Measurements from ENCODE around the gene ZAP70.
A peak's percentile ranks its signal among the peaks of the same experiment; 100 is the strongest.

The ZAP70 gene

GRCh38 chr2:97718942-97719341, 5.6 kb downstream of the ZAP70 start:
- TF ChIP-seq, protein P1, sequence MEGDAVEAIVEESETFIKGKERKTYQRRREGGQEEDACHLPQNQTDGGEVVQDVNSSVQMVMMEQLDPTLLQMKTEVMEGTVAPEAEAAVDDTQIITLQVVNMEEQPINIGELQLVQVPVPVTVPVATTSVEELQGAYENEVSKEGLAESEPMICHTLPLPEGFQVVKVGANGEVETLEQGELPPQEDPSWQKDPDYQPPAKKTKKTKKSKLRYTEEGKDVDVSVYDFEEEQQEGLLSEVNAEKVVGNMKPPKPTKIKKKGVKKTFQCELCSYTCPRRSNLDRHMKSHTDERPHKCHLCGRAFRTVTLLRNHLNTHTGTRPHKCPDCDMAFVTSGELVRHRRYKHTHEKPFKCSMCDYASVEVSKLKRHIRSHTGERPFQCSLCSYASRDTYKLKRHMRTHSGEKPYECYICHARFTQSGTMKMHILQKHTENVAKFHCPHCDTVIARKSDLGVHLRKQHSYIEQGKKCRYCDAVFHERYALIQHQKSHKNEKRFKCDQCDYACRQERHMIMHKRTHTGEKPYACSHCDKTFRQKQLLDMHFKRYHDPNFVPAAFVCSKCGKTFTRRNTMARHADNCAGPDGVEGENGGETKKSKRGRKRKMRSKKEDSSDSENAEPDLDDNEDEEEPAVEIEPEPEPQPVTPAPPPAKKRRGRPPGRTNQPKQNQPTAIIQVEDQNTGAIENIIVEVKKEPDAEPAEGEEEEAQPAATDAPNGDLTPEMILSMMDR (conservative IDR thresholded peaks at IDR 0.05; ENCODE audit: low read length): no peak
- peak overlapping the region; percentile 92 for H3K4me2 ChIP-seq (ENCODE audit: low read depth, low read length, poor library complexity, severe bottlenecking)
- peak overlapping the region; percentile 95 for H3K4me3 ChIP-seq (ENCODE audit: low read length, poor library complexity, severe bottlenecking)

DNA sequence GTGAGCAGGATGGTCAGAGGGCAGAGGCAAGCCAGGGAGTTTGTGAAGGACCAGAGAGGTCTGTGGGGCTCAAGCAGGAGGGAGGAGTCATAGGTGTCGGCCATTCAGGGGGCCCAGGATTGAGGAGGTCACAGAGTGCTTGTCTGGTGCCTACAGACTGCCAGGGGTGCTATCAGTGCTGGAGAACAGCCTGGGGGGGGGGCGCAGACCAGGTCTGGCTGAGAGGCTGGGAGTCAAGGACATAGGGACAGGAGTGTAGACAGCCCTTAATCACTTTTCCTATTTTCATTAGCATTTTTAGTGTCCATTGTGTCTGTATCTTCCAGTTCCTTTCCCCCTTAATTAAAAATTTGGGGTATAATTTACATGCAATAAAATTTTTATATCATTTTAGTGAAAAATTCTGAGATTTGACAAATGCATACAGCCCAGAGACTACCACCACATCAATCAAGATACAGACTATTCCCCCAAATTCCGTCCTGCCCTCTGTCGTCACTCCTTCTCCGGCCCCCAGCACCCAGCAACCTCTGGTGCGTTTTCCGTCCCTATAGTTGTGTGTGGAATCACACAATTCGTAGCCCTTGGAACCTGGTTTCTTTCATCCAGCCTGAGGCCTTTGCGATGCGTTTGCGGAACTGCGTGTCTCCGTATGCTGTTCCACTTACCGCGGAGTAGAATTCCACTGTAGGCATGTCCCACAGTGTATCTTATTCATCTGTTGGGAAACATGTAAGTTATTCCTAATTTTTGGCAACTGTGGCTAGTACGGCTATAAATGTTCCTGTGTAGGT, 6.2 kb downstream of the ZAP70 start:
- Histone ChIP-seq H3K4me1 (ENCODE audit: insufficient read depth, low read length, poor library complexity, severe bottlenecking) (peaks cover 74% of the 10 kb centered on the region), H3K4me3 (ENCODE audit: low read length, poor library complexity, severe bottlenecking) (peak overlapping the region; percentile 95), H3K4me2 (ENCODE audit: low read depth, low read length, poor library complexity, severe bottlenecking) (peak overlapping the region; percentile 92), H3K9me2 (replicated peaks; ENCODE audit: low read depth, low read length) (no peaks in the 10 kb centered on the region), H2AFZ (ENCODE audit: low read length) (no peak overlapping the region), H3K9ac (ENCODE audit: low read depth, low read length, poor library complexity, severe bottlenecking) (peak overlapping the region; percentile 99), H3K9me3 (ENCODE audit: insufficient read depth, low read depth, low read length) (no peaks in the 10 kb centered on the region), H3K36me3 (ENCODE audit: insufficient read depth, low read length) (peaks cover 32% of the 10 kb centered on the region), H3K79me2 (ENCODE audit: insufficient read depth, low read length) (peaks cover 97% of the 10 kb centered on the region), H4K20me1 (ENCODE audit: insufficient read depth, low read length, poor library complexity, severe bottlenecking) (peaks cover 52% of the 10 kb centered on the region), H3F3A (ENCODE audit: low read depth) (peaks cover 9% of the 10 kb centered on the region; the same call in 1 of the 2 replicates), H3K27me3 (ENCODE audit: insufficient read depth, low read length, poor library complexity, severe bottlenecking) (no peaks in the 10 kb centered on the region)
- TF ChIP-seq, protein P1 (conservative IDR thresholded peaks at IDR 0.05; ENCODE audit: low read length): no peak
- TF ChIP-seq EZH2phosphoT487 (IDR thresholded peaks at IDR 0.05; ENCODE audit: borderline replicate concordance): no peak

More at GRCh38 chr2:97718942-97719341, 5.6 kb downstream of the ZAP70 start:
- Histone ChIP-seq H3K4me1 (ENCODE audit: insufficient read depth, low read length, poor library complexity, severe bottlenecking) (peaks cover 74% of the 10 kb centered on the region), H3F3A (ENCODE audit: low read depth) (peaks cover 9% of the 10 kb centered on the region; the same call in 1 of the 2 replicates), H3K27me3 (ENCODE audit: insufficient read depth, low read length, poor library complexity, severe bottlenecking) (peaks cover 2% of the 10 kb centered on the region), H2AFZ (ENCODE audit: low read length) (no peak overlapping the region), H4K20me1 (ENCODE audit: insufficient read depth, low read length, poor library complexity, severe bottlenecking) (peaks cover 46% of the 10 kb centered on the region), H3K9me3 (ENCODE audit: insufficient read depth, low read depth, low read length) (no peaks in the 10 kb centered on the region), H3K9ac (ENCODE audit: low read depth, low read length, poor library complexity, severe bottlenecking) (peak overlapping the region; percentile 99), H3K79me2 (ENCODE audit: insufficient read depth, low read length) (peaks cover 97% of the 10 kb centered on the region), H3K9me2 (replicated peaks; ENCODE audit: low read depth, low read length) (no peaks in the 10 kb centered on the region), H3K36me3 (ENCODE audit: insufficient read depth, low read length) (peaks cover 26% of the 10 kb centered on the region)

- peaks cover 97% of the 10 kb centered on the region for H3K79me2 ChIP-seq (ENCODE audit: insufficient read depth, low read length)
- H2AFZ ChIP-seq (ENCODE audit: low read length): no peak overlapping the region
- peaks cover 62% of the 10 kb centered on the region for H3K4me1 ChIP-seq (ENCODE audit: insufficient read depth, low read length, poor library complexity, severe bottlenecking)
- no peaks in the 10 kb centered on the region for H3K27me3 ChIP-seq (ENCODE audit: insufficient read depth, low read length, poor library complexity, severe bottlenecking)
- no peak overlapping the region for H3K4me3 ChIP-seq (ENCODE audit: low read length, poor library complexity, severe bottlenecking)
- H3K9ac ChIP-seq (ENCODE audit: low read depth, low read length, poor library complexity, severe bottlenecking): peak overlapping the region; percentile 37
- H3K9me3 ChIP-seq (ENCODE audit: insufficient read depth, low read depth, low read length): no peaks in the 10 kb centered on the region
- TF ChIP-seq, protein P1 (conservative IDR thresholded peaks at IDR 0.05; ENCODE audit: low read length): no peak
- TF ChIP-seq EZH2phosphoT487 (IDR thresholded peaks at IDR 0.05; ENCODE audit: borderline replicate concordance): no peak
- H4K20me1 ChIP-seq (ENCODE audit: insufficient read depth, low read length, poor library complexity, severe bottlenecking): peaks cover 54% of the 10 kb centered on the region
- peaks cover 44% of the 10 kb centered on the region for H3K36me3 ChIP-seq (ENCODE audit: insufficient read depth, low read length)
- no peaks in the 10 kb centered on the region for H3K9me2 ChIP-seq (replicated peaks; ENCODE audit: low read depth, low read length)
- H3K4me2 ChIP-seq (ENCODE audit: low read depth, low read length, poor library complexity, severe bottlenecking): peak overlapping the region; percentile 92
- peaks cover 9% of the 10 kb centered on the region; the same call in 1 of the 2 replicates for H3F3A ChIP-seq (ENCODE audit: low read depth)
Measured at GRCh38 chr2:97720746-97721145, 7.4 kb downstream of the ZAP70 start.

Data from Loucy (cell line).